ENCODE data around the gene HOXA13. TPM values are rescaled to one million over a fixed set of nuclear protein-coding genes. Genes with fewer than 3 reads are reported as not detected.

The HOXA13 gene
- total RNA-seq, 2 experiments from 2014 or later: not detected

DNA sequence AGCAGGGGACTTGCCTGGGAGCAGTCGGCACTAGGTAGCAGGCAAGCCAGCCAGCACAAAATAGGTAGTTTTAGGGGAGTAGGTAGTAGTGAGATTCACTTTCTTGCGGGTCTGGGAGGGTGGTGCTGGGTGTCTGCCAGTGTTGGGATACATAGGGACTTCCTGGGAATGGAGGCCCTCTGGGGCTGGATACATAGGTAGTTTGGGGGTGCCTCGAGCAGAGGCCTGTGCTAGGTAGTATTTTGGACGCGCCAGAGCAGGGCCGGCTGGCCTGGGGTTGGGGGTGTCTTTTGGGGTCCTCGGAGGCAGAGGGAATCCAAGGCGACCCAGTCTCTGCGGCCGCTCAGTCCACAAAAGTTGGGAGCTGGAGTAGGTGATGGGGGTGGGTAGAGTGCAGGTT lies 45.5 kb downstream of the HOXA13 start:
- no peaks in the 10 kb centered on the region for H3K36me3 Mint-ChIP-seq (ENCODE audit: low read depth)
- intact Hi-C loops (cut with micrococcal nuclease): no loop called here
- ATAC-seq: no peak
- no peaks in the 10 kb centered on the region for H3K9me3 Mint-ChIP-seq
- peak overlapping the region; percentile 28 for H3K4me3 Mint-ChIP-seq
- POLR2A ChIA-PET: interaction anchor here (0.6 to 1.7 kb wide), 2 partner anchors 10 to 12 kb away, joined by 3 to 4 read pairs; no protein-coding TSS in a partner anchor
- peaks cover 42% of the 10 kb centered on the region for H3K4me1 Mint-ChIP-seq (ENCODE audit: low read depth)
- H3K27me3 Mint-ChIP-seq: peaks cover 88% of the 10 kb centered on the region
- no peak overlapping the region for H3K27ac Mint-ChIP-seq
- CTCF ChIA-PET: interaction anchor here (1.3 to 2.0 kb wide), 3 partner anchors 14 to 26 kb away, joined by 3 to 6 read pairs (median 4); no protein-coding TSS in a partner anchor
- no peak for DNase-seq
- TF ChIP-seq, protein P1, sequence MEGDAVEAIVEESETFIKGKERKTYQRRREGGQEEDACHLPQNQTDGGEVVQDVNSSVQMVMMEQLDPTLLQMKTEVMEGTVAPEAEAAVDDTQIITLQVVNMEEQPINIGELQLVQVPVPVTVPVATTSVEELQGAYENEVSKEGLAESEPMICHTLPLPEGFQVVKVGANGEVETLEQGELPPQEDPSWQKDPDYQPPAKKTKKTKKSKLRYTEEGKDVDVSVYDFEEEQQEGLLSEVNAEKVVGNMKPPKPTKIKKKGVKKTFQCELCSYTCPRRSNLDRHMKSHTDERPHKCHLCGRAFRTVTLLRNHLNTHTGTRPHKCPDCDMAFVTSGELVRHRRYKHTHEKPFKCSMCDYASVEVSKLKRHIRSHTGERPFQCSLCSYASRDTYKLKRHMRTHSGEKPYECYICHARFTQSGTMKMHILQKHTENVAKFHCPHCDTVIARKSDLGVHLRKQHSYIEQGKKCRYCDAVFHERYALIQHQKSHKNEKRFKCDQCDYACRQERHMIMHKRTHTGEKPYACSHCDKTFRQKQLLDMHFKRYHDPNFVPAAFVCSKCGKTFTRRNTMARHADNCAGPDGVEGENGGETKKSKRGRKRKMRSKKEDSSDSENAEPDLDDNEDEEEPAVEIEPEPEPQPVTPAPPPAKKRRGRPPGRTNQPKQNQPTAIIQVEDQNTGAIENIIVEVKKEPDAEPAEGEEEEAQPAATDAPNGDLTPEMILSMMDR (IDR thresholded peaks at IDR 0.05): no peak

DNA sequence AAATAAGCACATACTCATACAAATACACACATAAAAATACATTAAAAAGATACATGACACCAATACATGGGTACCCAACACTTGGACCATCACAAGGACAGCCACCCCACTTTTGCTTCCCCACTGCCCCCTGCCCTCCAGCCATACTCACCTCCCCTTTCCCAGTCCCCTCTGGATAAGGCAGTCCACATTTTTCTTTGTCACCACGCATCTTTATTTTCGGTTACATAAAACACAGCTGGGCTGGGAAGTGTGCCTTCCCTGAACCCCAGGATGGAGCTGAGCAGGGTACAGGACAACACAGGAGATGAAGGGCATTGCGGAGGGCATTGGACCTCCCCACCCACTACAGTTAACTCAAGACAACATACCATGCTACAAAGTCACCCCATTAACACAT lies 46.4 kb downstream of the HOXA13 start:
- no peaks in the 10 kb centered on the region for H3K36me3 Mint-ChIP-seq (ENCODE audit: low read depth)
- ATAC-seq: no peak

DNA sequence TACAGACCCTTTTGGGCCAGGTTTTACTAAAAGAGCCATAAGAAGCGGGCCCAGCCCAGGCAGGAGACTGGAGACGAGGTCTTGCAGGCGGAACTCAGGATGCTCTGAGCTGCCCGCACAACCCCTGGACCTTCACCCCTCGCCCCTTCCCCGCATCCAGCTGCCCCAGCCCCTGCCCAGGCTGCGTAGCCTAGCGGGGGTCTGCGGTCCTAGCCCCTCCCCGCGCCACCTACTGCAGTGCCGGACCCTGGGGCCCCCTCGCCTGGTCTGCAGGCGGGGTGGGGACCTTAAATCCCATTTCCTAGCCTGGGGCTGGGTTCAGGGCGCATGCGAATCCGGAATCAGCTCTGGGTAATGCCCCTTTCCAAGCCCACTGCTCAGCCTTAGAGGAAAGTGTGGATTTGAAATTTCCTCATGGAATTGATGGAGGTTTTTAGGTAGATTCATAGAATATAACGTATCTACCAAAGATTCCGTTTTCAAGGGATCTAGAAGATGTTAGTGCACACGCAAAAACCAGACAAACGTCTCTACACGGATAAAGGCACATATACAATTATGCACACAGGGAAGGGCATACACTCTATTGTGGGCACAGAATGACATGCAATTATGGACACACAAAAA lies 47.0 kb downstream of the HOXA13 start:
- H3K9me3 Mint-ChIP-seq: no peaks in the 10 kb centered on the region
- intact Hi-C loops (cut with micrococcal nuclease): no loop called here
- ChIA-PET POLR2A (interaction anchor here (0.8 to 0.9 kb wide), 2 partner anchors 13 to 14 kb away, joined by 3 to 4 read pairs; partner anchors contain the start of gene HOXA9), CTCF (interaction anchor here (1.0 to 6.2 kb wide), 6 partner anchors 9 to 470 kb away, joined by 3 to 63 read pairs (median 3); no protein-coding TSS in a partner anchor)
- H3K4me3 Mint-ChIP-seq: no peak overlapping the region
- DNase-seq (no peak), ATAC-seq (no peak)
- H3K36me3 Mint-ChIP-seq (ENCODE audit: low read depth): no peaks in the 10 kb centered on the region
- peaks cover 42% of the 10 kb centered on the region for H3K4me1 Mint-ChIP-seq (ENCODE audit: low read depth)
- no peak overlapping the region for H3K27ac Mint-ChIP-seq
- TF ChIP-seq, protein P1 (IDR thresholded peaks at IDR 0.05): no peak
- H3K27me3 Mint-ChIP-seq: peaks cover 86% of the 10 kb centered on the region

More for the DNA sequence above, 46.4 kb downstream of the HOXA13 start:
- TF ChIP-seq, protein P1 (IDR thresholded peaks at IDR 0.05): no peak
- intact Hi-C loops (cut with micrococcal nuclease): no loop called here
- peaks cover 86% of the 10 kb centered on the region for H3K27me3 Mint-ChIP-seq
- H3K9me3 Mint-ChIP-seq: no peaks in the 10 kb centered on the region
- no peak overlapping the region for H3K4me3 Mint-ChIP-seq
- H3K4me1 Mint-ChIP-seq (ENCODE audit: low read depth): peaks cover 40% of the 10 kb centered on the region
- ChIA-PET CTCF (interaction anchor here (1.3 to 6.2 kb wide), 3 partner anchors 9 to 26 kb away, joined by 3 to 63 read pairs (median 6); no protein-coding TSS in a partner anchor), POLR2A (no interaction called here)
- DNase-seq: no peak
- H3K27ac Mint-ChIP-seq: no peak overlapping the region

DNA sequence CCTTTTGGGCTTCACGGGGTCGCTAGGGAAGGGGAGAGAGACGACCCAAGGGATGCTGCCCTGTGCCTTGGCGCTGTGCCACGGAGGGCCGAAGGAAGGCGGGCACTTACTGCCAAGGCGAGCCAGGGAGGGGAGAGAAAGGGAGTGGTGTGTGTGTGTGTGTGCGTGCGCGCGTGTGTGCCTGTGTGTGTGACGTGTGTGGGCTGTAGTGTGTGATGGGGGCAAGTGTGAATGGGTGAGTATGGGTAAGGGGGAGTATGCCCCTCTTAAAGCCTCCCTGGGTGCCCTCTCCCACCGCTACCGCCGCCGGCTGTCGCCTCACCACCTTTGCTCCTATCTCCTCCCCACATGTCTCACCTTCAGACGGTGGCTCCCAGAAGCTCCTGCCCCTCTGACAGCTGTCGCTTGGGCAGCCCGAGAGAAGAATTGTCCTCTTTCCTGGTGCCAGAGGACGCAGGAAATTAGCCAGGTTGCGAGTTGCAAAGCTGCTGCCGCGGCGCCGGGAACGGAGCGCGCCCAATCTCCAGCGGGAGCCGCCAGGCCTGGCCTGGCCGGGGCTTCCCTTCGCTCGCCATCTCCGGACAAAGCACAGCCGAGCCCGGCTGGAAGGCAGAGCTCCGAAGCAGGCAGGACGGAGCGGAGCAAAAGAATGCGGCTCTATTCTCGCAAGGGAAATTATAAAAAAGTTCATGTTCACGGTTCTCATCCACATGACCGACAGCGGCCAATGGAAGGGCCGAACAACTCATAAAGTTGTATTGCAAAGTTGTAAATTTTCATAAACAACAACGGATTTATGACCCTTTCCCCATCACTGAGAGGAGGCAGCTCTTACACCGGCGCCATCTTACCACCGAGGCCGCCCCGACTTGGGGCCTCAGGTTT lies 47.7 kb downstream of the HOXA13 start, which contains the start of gene HOXA3:
TSS of gene HOXA3 (minus strand) at position 653 of the 885 bp plus-strand sequence. CDS start 41,943 bp downstream, outside the sequence.
- TF ChIP-seq, protein P1 (IDR thresholded peaks at IDR 0.05): no peak
- Mint-ChIP-seq H3K4me1 (ENCODE audit: low read depth) (peaks cover 42% of the 10 kb centered on the region), H3K27ac (no peak within 1 kb of the TSS), H3K36me3 (ENCODE audit: low read depth) (no peaks in the 10 kb centered on the region), H3K27me3 (peaks cover 85% of the 10 kb centered on the region), H3K9me3 (no peaks in the 10 kb centered on the region), H3K4me3 (peak within 1 kb of the TSS; percentile 59)
- POLR2A ChIA-PET: interaction anchor here (0.8 to 0.9 kb wide), 2 partner anchors 13 to 14 kb away, joined by 3 to 4 read pairs; partner anchors contain the start of gene HOXA9
- CTCF ChIA-PET: interaction anchor here (1.0 to 6.2 kb wide), 6 partner anchors 10 to 469 kb away, joined by 3 to 63 read pairs (median 4); no protein-coding TSS in a partner anchor
- no peak for DNase-seq
- intact Hi-C loops (cut with micrococcal nuclease): no loop called here
- ATAC-seq: no peak
